MM.1S (cell line): ENCODE results near the gene TTC39C.

Experiments used
- DNase-seq: peaks from one replicate; pipeline ENCODE4 v3.0.0-alpha.2; 2015
- H2AFZ ChIP-seq: fragments of 300-600 bp; sonication (generic); 2 replicates; pipeline ENCODE4 v1.6.0; 2016; ENCODE audit warnings: antibody characterized with exemption, low read length
- H3F3A ChIP-seq: fragments of 300-600 bp; sonication (generic); 2 replicates; pipeline ENCODE4 v1.6.1; 2016; ENCODE audit warnings: mild to moderate bottlenecking, antibody characterized with exemption, low read length, moderate library complexity, mixed read lengths; ENCODE audit not compliant: insufficient read depth
- H3K27ac ChIP-seq: fragments of 300-600 bp; sonication (generic); 2 replicates; pipeline ENCODE4 v1.5.1; 2016; ENCODE audit warnings: mild to moderate bottlenecking, low read length
- H3K27me3 ChIP-seq: fragments of 300-600 bp; sonication (generic); replicated peaks from 2 replicates; pipeline ENCODE4 v1.6.0; 2016; ENCODE audit warnings: low read length; ENCODE audit not compliant: insufficient read depth
- H3K36me3 ChIP-seq: fragments of 300-600 bp; sonication (generic); replicated peaks from 2 replicates; pipeline ENCODE4 v1.6.1; 2016; ENCODE audit warnings: mild to moderate bottlenecking, low read length, mixed read lengths; ENCODE audit not compliant: insufficient read depth
- H3K4me1 ChIP-seq: fragments of 300-600 bp; sonication (generic); 2 replicates; pipeline ENCODE4 v1.6.1; 2016; ENCODE audit warnings: low read length, mixed read lengths
- H3K4me2 ChIP-seq: fragments of 300-600 bp; sonication (generic); 2 replicates; pipeline ENCODE4 v1.6.0; 2016; ENCODE audit warnings: low read depth, low read length
- H3K4me3 ChIP-seq: fragments of 300-600 bp; sonication (generic); 2 replicates; pipeline ENCODE4 v1.5.1; 2016; ENCODE audit warnings: low read length, mixed read lengths
- H3K79me2 ChIP-seq: fragments of 300-600 bp; sonication (generic); 2 replicates; pipeline ENCODE4 v1.6.1; 2016; ENCODE audit warnings: mixed run types, low read length, mixed read lengths
- H3K9ac ChIP-seq: fragments of 300-600 bp; sonication (generic); 2 replicates; pipeline ENCODE4 v1.6.1; 2016; ENCODE audit warnings: low read length, mixed read lengths
- H3K9me2 ChIP-seq: fragments of 300-600 bp; sonication (generic); replicated peaks from 2 replicates; pipeline ENCODE4 v1.6.1; 2016; ENCODE audit warnings: mild to moderate bottlenecking, low read length, mixed read lengths; ENCODE audit not compliant: insufficient read depth
- H3K9me3 ChIP-seq: fragments of 300-600 bp; sonication (generic); replicated peaks from 2 replicates; pipeline ENCODE4 v1.6.1; 2016; ENCODE audit warnings: mild to moderate bottlenecking, low read length, mixed read lengths; ENCODE audit not compliant: insufficient read depth
- H4K20me1 ChIP-seq: fragments of 300-600 bp; sonication (generic); 2 replicates; pipeline ENCODE4 v1.6.1; 2016; ENCODE audit warnings: mild to moderate bottlenecking, low read length, moderate library complexity, mixed read lengths; ENCODE audit not compliant: insufficient read depth
- CTCF ChIP-seq: fragments of 300-600 bp; sonication (generic); IDR thresholded peaks from 2 replicates; pipeline ENCODE4 v1.5.1; 2016; ENCODE audit warnings: antibody characterized with exemption, low read length, mixed read lengths
- EZH2 ChIP-seq: fragments of 300-600 bp; sonication (generic); optimal IDR thresholded peaks from 2 replicates; pipeline ENCODE3; 2017; ENCODE audit warnings: low read depth, mild to moderate bottlenecking, antibody characterized with exemption, low read length, mixed read lengths
- EZH2phosphoT487 ChIP-seq: fragments of 300-600 bp; sonication (generic); IDR thresholded peaks from 2 replicates; pipeline ENCODE4 v1.6.1; 2018; ENCODE audit warnings: antibody characterized with exemption, low read length

TTC39C gene

GRCh38 chr18:23990474-23991410, 23.8 kb upstream of the TTC39C start:
- H3K36me3 ChIP-seq: no peaks in the 10 kb centered on the region
- TF ChIP-seq EZH2phosphoT487 (no peak), EZH2 (no peak)
- H3K9me3 ChIP-seq: no peaks in the 10 kb centered on the region
- H3K27me3 ChIP-seq: no peaks in the 10 kb centered on the region
- no peak overlapping the region for H3K9ac ChIP-seq
- no peaks in the 10 kb centered on the region for H3K4me1 ChIP-seq
- H4K20me1 ChIP-seq: no peaks in the 10 kb centered on the region
- H3K79me2 ChIP-seq: no peaks in the 10 kb centered on the region
- no peak overlapping the region for H3K4me2 ChIP-seq
- H3K9me2 ChIP-seq: no peaks in the 10 kb centered on the region
- DNase-seq: no peak
- H3K27ac ChIP-seq: no peak overlapping the region
- no peak overlapping the region for H2AFZ ChIP-seq
- H3F3A ChIP-seq: no peaks in the 10 kb centered on the region
- H3K4me3 ChIP-seq: no peak overlapping the region

DNA sequence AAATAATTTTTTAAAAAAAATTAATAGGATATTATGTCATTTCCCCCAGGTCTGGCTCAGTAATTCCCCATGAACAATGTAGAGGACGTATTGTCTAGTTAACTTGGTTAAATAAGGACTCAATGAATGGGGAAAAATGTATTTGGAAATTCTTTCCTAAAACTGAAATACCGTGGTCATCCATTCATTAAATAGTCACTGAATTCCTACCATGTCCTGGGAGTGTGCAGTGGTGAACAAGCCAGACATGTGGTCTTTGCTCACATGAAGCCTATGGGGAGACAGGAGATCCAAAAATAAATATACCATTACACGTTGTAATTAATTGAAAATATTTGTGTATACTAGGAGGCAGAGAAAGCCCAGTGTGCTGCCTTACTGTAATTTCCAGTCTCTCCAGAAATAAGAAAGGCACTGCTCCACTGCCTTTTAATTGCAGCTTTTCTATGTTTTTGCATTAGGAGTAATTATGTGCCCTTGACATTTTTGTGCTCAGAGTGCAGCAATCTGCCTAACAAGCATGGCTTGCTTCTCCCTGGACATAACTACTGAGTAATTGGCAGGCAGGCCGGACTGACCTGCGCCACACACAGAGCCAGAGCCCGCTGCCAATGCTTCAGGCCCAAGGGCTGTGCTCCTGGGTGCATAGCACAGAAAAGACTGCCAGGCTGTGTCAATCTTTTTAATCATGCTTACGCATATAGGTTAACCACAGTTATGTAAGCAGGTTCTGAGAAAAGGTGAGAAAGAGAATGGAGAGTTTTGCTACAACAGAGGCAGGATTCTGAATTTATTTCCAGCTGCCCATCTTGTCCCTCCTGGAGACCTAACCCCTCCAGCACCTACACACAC, 22.2 kb upstream of the TTC39C start:
- no peaks in the 10 kb centered on the region for H4K20me1 ChIP-seq
- no peak for DNase-seq
- H3K9me2 ChIP-seq: no peaks in the 10 kb centered on the region
- no peaks in the 10 kb centered on the region for H3K27me3 ChIP-seq
- no peak overlapping the region for H3K9ac ChIP-seq
- no peak overlapping the region for H3K4me2 ChIP-seq
- TF ChIP-seq EZH2phosphoT487 (no peak), CTCF (no peak), EZH2 (no peak)
- no peak overlapping the region for H3K27ac ChIP-seq
- no peak overlapping the region for H2AFZ ChIP-seq
- H3K79me2 ChIP-seq: no peaks in the 10 kb centered on the region
- no peaks in the 10 kb centered on the region for H3F3A ChIP-seq
- no peaks in the 10 kb centered on the region for H3K9me3 ChIP-seq
- no peaks in the 10 kb centered on the region for H3K36me3 ChIP-seq
- no peak overlapping the region for H3K4me3 ChIP-seq
- H3K4me1 ChIP-seq: no peaks in the 10 kb centered on the region

GRCh38 chr18:23992941-23993280, 21.6 kb upstream of the TTC39C start:
- H3K4me2 ChIP-seq: no peak overlapping the region
- H3K9ac ChIP-seq: no peak overlapping the region
- H3K27ac ChIP-seq: no peak overlapping the region

More at GRCh38 chr18:23992941-23993280, 21.6 kb upstream of the TTC39C start:
- H3K27me3 ChIP-seq: no peaks in the 10 kb centered on the region
- no peaks in the 10 kb centered on the region for H4K20me1 ChIP-seq
- DNase-seq: no peak
- H2AFZ ChIP-seq: no peak overlapping the region
- no peaks in the 10 kb centered on the region for H3K79me2 ChIP-seq
- H3K4me3 ChIP-seq: no peak overlapping the region
- no peaks in the 10 kb centered on the region for H3K9me3 ChIP-seq
- TF ChIP-seq EZH2 (no peak), EZH2phosphoT487 (no peak), CTCF (no peak)
- H3K4me1 ChIP-seq: no peaks in the 10 kb centered on the region
- no peaks in the 10 kb centered on the region for H3K9me2 ChIP-seq
- no peaks in the 10 kb centered on the region for H3F3A ChIP-seq
- H3K36me3 ChIP-seq: no peaks in the 10 kb centered on the region
